Rectal smooth muscle tissue (tissue), 1 donor: ENCODE measurements around the gene WDR36.
"Not testable (repeated sequence)": the region's sequence is repeated elsewhere in the genome, so short reads cannot be mapped to it uniquely, and the experiment has no call there.

Source experiments
- H3K27ac ChIP-seq: one replicate; pipeline ENCODE4 v1.7.0; 2013; ENCODE audit warnings: low read depth, low read length, inconsistent platforms
- H3K27me3 ChIP-seq: one replicate; pipeline ENCODE4 v1.7.0; 2013; ENCODE audit warnings: low read length; ENCODE audit not compliant: control insufficient read depth, insufficient read depth
- H3K36me3 ChIP-seq: one replicate; pipeline ENCODE4 v1.7.0; 2013; ENCODE audit warnings: low read length; ENCODE audit not compliant: control insufficient read depth, insufficient read depth
- H3K4me1 ChIP-seq: one replicate; pipeline ENCODE4 v1.7.0; 2013; ENCODE audit warnings: low read length; ENCODE audit not compliant: control insufficient read depth, insufficient read depth
- H3K4me3 ChIP-seq: one replicate; pipeline ENCODE4 v1.7.0; 2013; ENCODE audit warnings: low read length
- H3K9ac ChIP-seq: one replicate; pipeline ENCODE4 v1.7.0; 2013; ENCODE audit warnings: low read length

WDR36 gene

GRCh38 chr5:111131356-111131755 lies 39.2 kb downstream of the WDR36 start:
- Histone ChIP-seq H3K36me3 (no peaks in the 10 kb centered on the region), H3K9ac (no peak overlapping the region), H3K27me3 (no peaks in the 10 kb centered on the region), H3K27ac (no peak overlapping the region), H3K4me1 (no peaks in the 10 kb centered on the region), H3K4me3 (no peak overlapping the region)

- no peaks in the 10 kb centered on the region for H3K4me1 ChIP-seq
These were observed 39.9 kb downstream of the WDR36 start for GRCh38 chr5:111132076-111132475.

GRCh38 chr5:111132731-111133435 lies 40.7 kb downstream of the WDR36 start:
- no peak overlapping the region for H3K9ac ChIP-seq
- no peaks in the 10 kb centered on the region for H3K4me1 ChIP-seq
- no peak overlapping the region for H3K4me3 ChIP-seq
- no peaks in the 10 kb centered on the region for H3K36me3 ChIP-seq
- H3K27me3 ChIP-seq = no peaks in the 10 kb centered on the region
- H3K27ac ChIP-seq = no peak overlapping the region

More at GRCh38 chr5:111132076-111132475, 39.9 kb downstream of the WDR36 start:
- Histone ChIP-seq H3K4me3 (no peak overlapping the region), H3K27me3 (no peaks in the 10 kb centered on the region), H3K36me3 (no peaks in the 10 kb centered on the region), H3K9ac (no peak overlapping the region), H3K27ac (no peak overlapping the region)

GRCh38 chr5:111133436-111133751 lies 41.2 kb downstream of the WDR36 start:
- H3K9ac ChIP-seq = no peak overlapping the region
- H3K4me3 ChIP-seq = no peak overlapping the region
- H3K27me3 ChIP-seq = no peaks in the 10 kb centered on the region
- H3K4me1 ChIP-seq = no peaks in the 10 kb centered on the region
- no peaks in the 10 kb centered on the region for H3K36me3 ChIP-seq
- no peak overlapping the region for H3K27ac ChIP-seq

GRCh38 chr5:111134087-111134486 lies 41.9 kb downstream of the WDR36 start:
- Histone ChIP-seq H3K4me3 (no peak overlapping the region), H3K27ac (no peak overlapping the region), H3K9ac (no peak overlapping the region), H3K36me3 (no peaks in the 10 kb centered on the region), H3K4me1 (no peaks in the 10 kb centered on the region), H3K27me3 (no peaks in the 10 kb centered on the region)

- H3K36me3 ChIP-seq = no peaks in the 10 kb centered on the region
These were observed 42.7 kb downstream of the WDR36 start for GRCh38 chr5:111134864-111135263.

GRCh38 chr5:111135363-111135762 lies 43.2 kb downstream of the WDR36 start:
- H3K4me1 ChIP-seq = no peaks in the 10 kb centered on the region
- no peaks in the 10 kb centered on the region for H3K27me3 ChIP-seq
- no peak overlapping the region for H3K27ac ChIP-seq

More at GRCh38 chr5:111134864-111135263, 42.7 kb downstream of the WDR36 start:
- Histone ChIP-seq H3K9ac (no peak overlapping the region), H3K27me3 (no peaks in the 10 kb centered on the region), H3K4me3 (no peak overlapping the region), H3K4me1 (no peaks in the 10 kb centered on the region), H3K27ac (no peak overlapping the region)

GRCh38 chr5:111135946-111136345 lies 43.8 kb downstream of the WDR36 start:
- Histone ChIP-seq H3K36me3 (no peaks in the 10 kb centered on the region), H3K9ac (no peak overlapping the region), H3K27ac (no peak overlapping the region), H3K27me3 (no peaks in the 10 kb centered on the region), H3K4me3 (no peak overlapping the region), H3K4me1 (no peaks in the 10 kb centered on the region)

More at GRCh38 chr5:111135363-111135762, 43.2 kb downstream of the WDR36 start:
- Histone ChIP-seq H3K9ac (no peak overlapping the region), H3K4me3 (no peak overlapping the region), H3K36me3 (no peaks in the 10 kb centered on the region)

- Histone ChIP-seq H3K36me3 (no peaks in the 10 kb centered on the region), H3K4me1 (no peaks in the 10 kb centered on the region), H3K9ac (no peak overlapping the region), H3K27me3 (no peaks in the 10 kb centered on the region), H3K4me3 (no peak overlapping the region), H3K27ac (no peak overlapping the region)
These were observed 45.9 kb downstream of the WDR36 start for GRCh38 chr5:111138096-111138495.

GRCh38 chr5:111141471-111141870 lies 49.3 kb downstream of the WDR36 start:
- not testable (repeated sequence) for H3K9ac ChIP-seq, H3K4me1 ChIP-seq, H3K27me3 ChIP-seq, H3K36me3 ChIP-seq, H3K27ac ChIP-seq, H3K4me3 ChIP-seq

- H3K36me3 ChIP-seq = no peaks in the 10 kb centered on the region
- H3K4me3 ChIP-seq = no peak overlapping the region
- no peak overlapping the region for H3K9ac ChIP-seq
- H3K27me3 ChIP-seq = no peaks in the 10 kb centered on the region
- H3K4me1 ChIP-seq = no peaks in the 10 kb centered on the region
- H3K27ac ChIP-seq = no peak overlapping the region
These were observed 50.8 kb downstream of the WDR36 start for GRCh38 chr5:111142932-111143331.

- Histone ChIP-seq H3K4me1 (no peaks in the 10 kb centered on the region), H3K36me3 (no peaks in the 10 kb centered on the region), H3K27ac (no peak overlapping the region), H3K4me3 (no peak overlapping the region), H3K9ac (no peak overlapping the region), H3K27me3 (no peaks in the 10 kb centered on the region)
These were observed 51.8 kb downstream of the WDR36 start for GRCh38 chr5:111143910-111144309.

GRCh38 chr5:111144352-111144930 lies 52.3 kb downstream of the WDR36 start:
- Histone ChIP-seq H3K27me3 (no peaks in the 10 kb centered on the region), H3K4me1 (no peaks in the 10 kb centered on the region), H3K9ac (no peak overlapping the region), H3K4me3 (no peak overlapping the region), H3K27ac (no peak overlapping the region), H3K36me3 (no peaks in the 10 kb centered on the region)
